ENCODE data around the gene SP1. TPM values are rescaled to one million over a fixed set of nuclear protein-coding genes. Genes with fewer than 3 reads are reported as not detected.

SP1 gene
- total and polyA plus RNA-seq, 4 experiments from 2014 or later = 4.3 to 110 (median 59.7) TPM

DNA sequence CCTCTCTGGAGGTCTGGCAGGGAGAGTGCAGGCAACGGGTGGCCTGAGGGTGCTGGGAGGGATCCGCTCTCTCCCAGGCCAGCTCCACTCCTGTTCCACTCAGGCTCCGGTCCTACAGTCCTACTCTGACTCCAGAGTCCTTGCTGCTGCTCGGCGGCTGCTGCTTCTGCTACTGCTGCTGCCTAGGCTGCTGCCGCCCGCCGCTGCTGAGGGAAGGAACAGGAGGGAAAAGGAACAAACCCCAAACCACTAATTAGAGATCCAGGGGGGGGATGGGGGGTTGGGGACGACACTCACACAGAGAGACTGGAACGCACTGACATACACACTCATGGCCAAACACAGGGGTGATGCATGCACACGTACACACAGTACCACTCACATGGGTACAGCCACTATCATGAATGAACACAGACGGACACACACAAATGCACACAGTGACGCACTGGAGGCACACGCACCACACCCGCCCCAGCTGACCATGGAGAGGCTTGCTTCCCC lies 43.7 kb upstream of the SP1 start, which contains the start of gene SP7:
SP7 (minus strand) TSS at position 174 of the 501 bp plus-strand sequence. CDS start 708 bp downstream, outside the sequence.
- ChIA-PET CTCF (ENCODE audit: partially characterized antibody) (interaction anchor here (2.3 kb wide), 2 partner anchors 9 to 85 kb away, joined by 7 to 15 read pairs; no protein-coding TSS in a partner anchor), POLR2A (ENCODE audit: partially characterized antibody) (no interaction called here)
- peaks cover 0 to 7% (median 2%) of the 10 kb centered on the region in 4 donors for H3K4me1 Mint-ChIP-seq

DNA sequence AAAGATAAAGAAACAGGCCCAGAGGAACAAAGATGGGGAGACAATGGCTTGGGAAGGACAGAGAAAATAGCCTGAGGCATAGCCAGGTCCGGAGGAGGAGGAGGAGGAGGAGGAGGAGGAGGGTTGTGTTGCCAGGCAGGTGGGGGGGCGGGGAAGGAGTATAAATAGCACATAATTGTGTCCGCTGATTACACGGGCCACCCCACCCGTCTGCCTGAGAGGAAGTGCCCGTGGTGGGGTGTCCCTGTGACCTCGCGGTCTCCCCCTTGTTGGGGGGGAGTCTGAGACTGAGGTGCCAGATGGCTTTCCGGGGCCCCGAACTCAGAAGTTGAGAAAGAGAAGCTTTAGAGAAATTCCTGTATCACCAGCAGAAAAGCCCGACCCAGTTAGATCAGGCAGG lies 42.0 kb upstream of the SP1 start:
- DNase-seq = no peak
- peaks cover 20 to 44% of the 10 kb centered on the region in 2 donors for H3K27me3 Mint-ChIP-seq
- H3K4me3 Mint-ChIP-seq = no peak overlapping the region
- peaks cover 0 to 1% (median 0%) of the 10 kb centered on the region in 8 donors for H3K9me3 Mint-ChIP-seq
- H3K36me3 Mint-ChIP-seq = no peaks in the 10 kb centered on the region
- Histone ChIP-seq H3K4me1 (ENCODE audit: insufficient read depth, low read length) (no peaks in the 10 kb centered on the region), H3K27ac (ENCODE audit: low read depth, low read length) (no peak overlapping the region), H3K4me3 (ENCODE audit: low read length in 2 of 2) (no peak overlapping the region), H3K36me3 (ENCODE audit: insufficient read depth, low read length) (no peaks in the 10 kb centered on the region), H3K27me3 (ENCODE audit: insufficient read depth, low read length) (peaks cover 22% of the 10 kb centered on the region), H3K9me3 (ENCODE audit: control insufficient read depth in 1 of 2, low read length in 2 of 2) (no peaks in the 10 kb centered on the region)
- ChIA-PET POLR2A (ENCODE audit: partially characterized antibody) (no interaction called here), CTCF (ENCODE audit: partially characterized antibody) (interaction anchor here (1.9 kb wide), 1 partner anchor 14 kb away, joined by 11 read pairs; no protein-coding TSS in a partner anchor)
- intact Hi-C loops (cut with micrococcal nuclease) = no loop called here
- peak overlapping the region in 2 of 7 donors; percentile 17 to 68 for H3K27ac Mint-ChIP-seq
- H3K4me1 Mint-ChIP-seq = peaks cover 0 to 10% (median 2%) of the 10 kb centered on the region in 4 donors

More for the DNA sequence above, 43.7 kb upstream of the SP1 start, which contains the start of gene SP7:
- no peaks in the 10 kb centered on the region for H3K36me3 Mint-ChIP-seq
- no peaks in the 10 kb centered on the region for H3K4me1 ChIP-seq (ENCODE audit: insufficient read depth, low read length)
- H3K9me3 ChIP-seq (ENCODE audit: control insufficient read depth in 1 of 2, low read length in 2 of 2) = no peaks in the 10 kb centered on the region
- H3K36me3 ChIP-seq (ENCODE audit: insufficient read depth, low read length) = no peaks in the 10 kb centered on the region
- intact Hi-C loops (cut with micrococcal nuclease) = no loop called here
- no peak within 1 kb of the TSS for H3K4me3 ChIP-seq (ENCODE audit: low read length in 2 of 2)
- H3K27ac Mint-ChIP-seq = peak within 1 kb of the TSS in 1 of 7 donors; percentile 11
- peaks cover 0 to 1% (median 0%) of the 10 kb centered on the region in 8 donors for H3K9me3 Mint-ChIP-seq
- H3K4me3 Mint-ChIP-seq = peak within 1 kb of the TSS in 1 of 8 donors; percentile 6
- no peak within 1 kb of the TSS for H3K27ac ChIP-seq (ENCODE audit: low read depth, low read length)
- no peak for DNase-seq
- peaks cover 21 to 52% of the 10 kb centered on the region in 2 donors for H3K27me3 Mint-ChIP-seq
- H3K27me3 ChIP-seq (ENCODE audit: insufficient read depth, low read length) = peaks cover 22% of the 10 kb centered on the region

DNA sequence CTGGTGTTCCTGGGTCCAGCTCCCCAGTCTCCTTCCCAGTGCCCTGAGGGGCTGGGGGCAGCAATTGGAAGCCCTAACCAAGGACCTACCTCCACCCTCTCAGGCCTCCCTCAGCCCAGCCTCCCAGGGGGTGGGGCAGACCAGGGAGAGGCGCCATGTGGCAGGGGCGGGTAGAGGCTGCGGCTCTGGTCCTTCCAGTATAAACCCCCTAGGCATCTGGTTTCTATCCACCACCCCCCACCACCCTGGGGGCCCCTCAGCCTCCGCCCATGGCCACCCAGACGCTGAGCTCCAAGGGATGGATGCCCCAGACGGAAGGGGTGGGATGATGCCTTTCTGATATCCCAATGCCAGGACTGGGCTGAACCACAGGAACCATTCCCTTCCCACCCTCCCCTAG lies 41.1 kb upstream of the SP1 start:
- Mint-ChIP-seq H3K36me3 (no peaks in the 10 kb centered on the region), H3K27ac (no peak overlapping the region), H3K4me1 (peaks cover under 1 to 13% (median 5%) of the 10 kb centered on the region in 4 donors), H3K4me3 (no peak overlapping the region), H3K9me3 (peaks cover 0 to 1% (median 0%) of the 10 kb centered on the region in 8 donors), H3K27me3 (peaks cover 20 to 42% of the 10 kb centered on the region in 2 donors)
- H3K4me3 ChIP-seq (ENCODE audit: low read length in 2 of 2) = no peak overlapping the region
- H3K27me3 ChIP-seq (ENCODE audit: insufficient read depth, low read length) = peaks cover 22% of the 10 kb centered on the region
- H3K9me3 ChIP-seq (ENCODE audit: control insufficient read depth in 1 of 2, low read length in 2 of 2) = no peaks in the 10 kb centered on the region
- intact Hi-C loops (cut with micrococcal nuclease) = no loop called here
- peaks cover under 1% of the 10 kb centered on the region for H3K4me1 ChIP-seq (ENCODE audit: insufficient read depth, low read length)
- no peak overlapping the region for H3K27ac ChIP-seq (ENCODE audit: low read depth, low read length)
- POLR2A ChIA-PET (ENCODE audit: partially characterized antibody) = no interaction called here
- H3K36me3 ChIP-seq (ENCODE audit: insufficient read depth, low read length) = no peaks in the 10 kb centered on the region
- no peak for DNase-seq
- CTCF ChIA-PET (ENCODE audit: partially characterized antibody) = interaction anchor here (1.9 kb wide), 1 partner anchor 13 kb away, joined by 11 read pairs; no protein-coding TSS in a partner anchor

DNA sequence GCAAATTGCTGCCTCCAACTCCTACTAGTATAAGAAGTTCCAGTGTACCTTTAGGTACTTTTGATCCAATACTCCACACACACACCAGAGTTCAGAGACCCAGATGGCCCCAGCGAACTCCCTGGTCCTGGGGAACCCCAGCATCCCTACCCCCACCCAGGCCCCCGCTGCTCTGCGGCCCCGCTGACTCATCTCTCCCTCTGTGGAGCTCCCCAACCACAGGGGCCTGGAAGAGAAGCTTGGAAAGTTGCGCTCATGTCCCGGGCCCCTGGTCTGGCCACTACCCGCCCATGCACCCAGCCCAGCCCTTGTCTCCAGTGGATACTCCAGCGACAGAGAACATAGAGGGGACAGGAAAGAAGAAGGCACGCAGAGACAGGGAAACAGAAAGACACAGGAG lies 39.6 kb upstream of the SP1 start:
- no peak overlapping the region for H3K27ac ChIP-seq (ENCODE audit: low read depth, low read length)
- Mint-ChIP-seq H3K4me1 (peaks cover 12 to 21% (median 16%) of the 10 kb centered on the region in 4 donors), H3K27me3 (peaks cover 18 to 30% of the 10 kb centered on the region in 2 donors), H3K4me3 (no peak overlapping the region), H3K36me3 (no peaks in the 10 kb centered on the region), H3K27ac (no peak overlapping the region), H3K9me3 (peaks cover 0 to 1% (median 0%) of the 10 kb centered on the region in 8 donors)
- ChIA-PET POLR2A (ENCODE audit: partially characterized antibody) (interaction anchor here (0.6 kb wide), 1 partner anchor 226 kb away, joined by 3 read pairs; no protein-coding TSS in a partner anchor), CTCF (ENCODE audit: partially characterized antibody) (interaction anchor here (1.2 kb wide), 1 partner anchor 12 kb away, joined by 5 read pairs; no protein-coding TSS in a partner anchor)
- no peaks in the 10 kb centered on the region for H3K36me3 ChIP-seq (ENCODE audit: insufficient read depth, low read length)
- H3K4me1 ChIP-seq (ENCODE audit: insufficient read depth, low read length) = peaks cover 7% of the 10 kb centered on the region
- H3K9me3 ChIP-seq (ENCODE audit: control insufficient read depth in 1 of 2, low read length in 2 of 2) = no peaks in the 10 kb centered on the region
- intact Hi-C loops (cut with micrococcal nuclease) = no loop called here
- no peak overlapping the region for H3K4me3 ChIP-seq (ENCODE audit: low read length in 2 of 2)
- no peak for DNase-seq
- H3K27me3 ChIP-seq (ENCODE audit: insufficient read depth, low read length) = peaks cover 19% of the 10 kb centered on the region

DNA sequence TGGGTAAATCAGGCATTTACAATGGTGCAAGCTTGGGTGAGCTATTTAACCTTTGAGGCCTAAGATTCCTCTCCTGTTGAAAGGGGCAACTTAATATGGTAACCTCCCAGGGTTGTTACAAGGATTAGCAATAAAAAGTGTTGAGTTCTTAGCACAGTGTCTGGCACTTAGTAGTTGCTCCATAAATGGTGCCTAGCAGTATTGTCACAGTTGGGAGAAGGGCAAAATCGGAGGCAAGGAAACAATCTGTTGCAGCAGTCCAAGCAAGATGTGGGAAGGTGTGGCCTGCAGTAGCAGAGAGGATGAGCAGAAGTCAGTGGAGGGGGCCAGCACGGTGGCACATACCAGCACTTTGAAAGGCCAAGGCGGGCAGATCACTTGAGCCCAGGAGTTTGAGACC lies 36.5 kb upstream of the SP1 start:
- Histone ChIP-seq H3K36me3 (ENCODE audit: insufficient read depth, low read length) (no peaks in the 10 kb centered on the region), H3K27me3 (ENCODE audit: insufficient read depth, low read length) (no peaks in the 10 kb centered on the region), H3K4me3 (ENCODE audit: low read length in 2 of 2) (no peak overlapping the region), H3K9me3 (ENCODE audit: control insufficient read depth in 1 of 2, low read length in 2 of 2) (no peaks in the 10 kb centered on the region), H3K27ac (ENCODE audit: low read depth, low read length) (no peak overlapping the region), H3K4me1 (ENCODE audit: insufficient read depth, low read length) (peaks cover 7% of the 10 kb centered on the region)
- peaks cover under 1 to 5% of the 10 kb centered on the region in 2 donors for H3K27me3 Mint-ChIP-seq
- H3K4me1 Mint-ChIP-seq = peaks cover 11 to 18% (median 14%) of the 10 kb centered on the region in 4 donors
- no peaks in the 10 kb centered on the region for H3K36me3 Mint-ChIP-seq
- H3K27ac Mint-ChIP-seq = peak overlapping the region in 4 of 7 donors; percentile 9 to 91 (median 51)
- peaks cover 0 to 1% (median 0%) of the 10 kb centered on the region in 8 donors for H3K9me3 Mint-ChIP-seq
- intact Hi-C loops (cut with micrococcal nuclease) = no loop called here
- POLR2A ChIA-PET (ENCODE audit: partially characterized antibody) = interaction anchor here (1.3 to 4.1 kb wide), 2 partner anchors 19 to 158 kb away, joined by 3 to 111 read pairs; partner anchors contain the start of genes AAAS and TARBP2
- CTCF ChIA-PET (ENCODE audit: partially characterized antibody) = interaction anchor here (1.2 to 7.0 kb wide), 6 partner anchors 19 to 130 kb away, joined by 3 to 294 read pairs (median 12); partner anchors contain the start of genes AAAS and SP1
- peak overlapping the region in 5 of 8 donors; percentile 43 to 81 (median 58) for H3K4me3 Mint-ChIP-seq
- DNase-seq = no peak

DNA sequence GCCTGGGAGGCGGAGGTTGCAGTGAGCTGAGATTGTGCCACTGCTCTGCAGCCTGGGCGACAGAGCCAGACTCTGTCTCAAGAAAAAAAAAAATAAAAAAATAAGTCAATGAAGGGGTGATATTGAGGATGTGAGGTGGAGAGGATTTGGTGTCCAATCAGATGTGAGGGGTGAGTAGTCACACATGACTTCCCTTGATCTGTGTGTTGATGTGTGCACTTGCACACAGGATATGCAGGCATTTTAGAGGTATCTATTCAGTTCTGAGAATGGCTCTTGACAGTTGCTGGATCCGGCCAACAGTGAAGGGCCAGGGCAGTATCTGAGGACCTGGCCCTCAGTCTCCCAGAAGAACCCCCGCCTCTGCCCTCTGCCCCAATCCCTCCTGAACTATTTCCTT lies 36.0 kb upstream of the SP1 start:
- H3K36me3 Mint-ChIP-seq = no peaks in the 10 kb centered on the region
- H3K4me1 Mint-ChIP-seq = peaks cover 11 to 18% (median 14%) of the 10 kb centered on the region in 4 donors
- Histone ChIP-seq H3K4me1 (ENCODE audit: insufficient read depth, low read length) (peaks cover 7% of the 10 kb centered on the region), H3K27ac (ENCODE audit: low read depth, low read length) (no peak overlapping the region), H3K4me3 (ENCODE audit: low read length in 2 of 2) (no peak overlapping the region), H3K9me3 (ENCODE audit: control insufficient read depth in 1 of 2, low read length in 2 of 2) (no peaks in the 10 kb centered on the region), H3K36me3 (ENCODE audit: insufficient read depth, low read length) (no peaks in the 10 kb centered on the region), H3K27me3 (ENCODE audit: insufficient read depth, low read length) (no peaks in the 10 kb centered on the region)
- no peak for DNase-seq
- ChIA-PET CTCF (ENCODE audit: partially characterized antibody) (interaction anchor here (1.2 to 7.0 kb wide), 14 partner anchors 9 to 278 kb away, joined by 3 to 294 read pairs (median 11); partner anchors contain the start of genes AAAS, PFDN5 and SP1), POLR2A (ENCODE audit: partially characterized antibody) (interaction anchor here (1.1 to 4.1 kb wide), 5 partner anchors 20 to 177 kb away, joined by 3 to 111 read pairs (median 3); partner anchors contain the start of genes AAAS, PFDN5 and TARBP2)
- H3K9me3 Mint-ChIP-seq = peaks cover 0 to 1% (median 0%) of the 10 kb centered on the region in 8 donors
- peak overlapping the region; percentile 22 to 89 (median 78) for H3K27ac Mint-ChIP-seq
- intact Hi-C loops (cut with micrococcal nuclease) = loop anchor here (2.0 kb wide), 1 partner anchor 277 kb away; no protein-coding TSS in a partner anchor
- peak overlapping the region; percentile 74 to 84 (median 78) for H3K4me3 Mint-ChIP-seq
- H3K27me3 Mint-ChIP-seq = peaks cover 0 to 3% of the 10 kb centered on the region in 2 donors

DNA sequence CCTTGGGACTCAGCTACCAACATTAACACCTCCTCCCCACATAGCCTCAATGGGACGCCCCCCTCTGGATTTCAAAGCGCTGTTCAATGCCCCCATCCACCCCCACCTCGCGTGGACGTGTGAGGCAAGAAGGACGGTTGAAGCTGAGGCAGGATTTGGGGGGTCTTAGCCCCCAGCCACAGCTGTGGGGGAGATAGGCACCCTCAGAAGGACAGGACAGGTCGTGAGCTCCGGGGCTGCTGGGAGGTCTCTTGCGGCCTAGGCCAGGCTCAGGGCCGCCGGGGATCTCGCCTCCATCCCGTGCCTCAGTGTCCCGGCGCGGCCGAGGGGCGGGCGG lies 35.5 kb upstream of the SP1 start:
- Mint-ChIP-seq H3K9me3 (peaks cover 0 to 1% (median 0%) of the 10 kb centered on the region in 8 donors), H3K27me3 (peaks cover 0 to 3% of the 10 kb centered on the region in 2 donors), H3K4me1 (peaks cover 11 to 18% (median 14%) of the 10 kb centered on the region in 4 donors), H3K36me3 (no peaks in the 10 kb centered on the region), H3K4me3 (peak overlapping the region; percentile 74 to 84 (median 78)), H3K27ac (peak overlapping the region in 6 of 7 donors; percentile 22 to 89 (median 77))
- ChIA-PET CTCF (ENCODE audit: partially characterized antibody) (interaction anchor here (0.6 to 7.0 kb wide), 51 partner anchors 9 to 278 kb away, joined by 3 to 294 read pairs (median 5); partner anchors contain the start of genes AAAS, AMHR2, CSAD and ITGB7), POLR2A (ENCODE audit: partially characterized antibody) (interaction anchor here (0.9 to 4.1 kb wide), 13 partner anchors 10 to 265 kb away, joined by 3 to 111 read pairs (median 3); partner anchors contain the start of genes AAAS, MYG1, PFDN5 and SP1)
- H3K4me1 ChIP-seq (ENCODE audit: insufficient read depth, low read length) = peaks cover 7% of the 10 kb centered on the region
- intact Hi-C loops (cut with micrococcal nuclease) = loop anchor here (2.0 kb wide), 1 partner anchor 278 kb away; no protein-coding TSS in a partner anchor
- no peak overlapping the region for H3K4me3 ChIP-seq (ENCODE audit: low read length in 2 of 2)
- no peaks in the 10 kb centered on the region for H3K27me3 ChIP-seq (ENCODE audit: insufficient read depth, low read length)
- no peaks in the 10 kb centered on the region for H3K36me3 ChIP-seq (ENCODE audit: insufficient read depth, low read length)
- no peaks in the 10 kb centered on the region for H3K9me3 ChIP-seq (ENCODE audit: control insufficient read depth in 1 of 2, low read length in 2 of 2)
- H3K27ac ChIP-seq (ENCODE audit: low read depth, low read length) = no peak overlapping the region
- no peak for DNase-seq
